Nucleus accumbens (tissue), 56 donors: ENCODE results near the gene NENF.

Source experiments
- DNase-seq, 56 donors: peaks; one replicate each; lab custom pipeline; 2025; lab: John Stamatoyannopoulos, UW

The NENF gene

GRCh38 chr1:212430416-212430815 lies 2.3 kb upstream of the NENF start:
- no peak for DNase-seq

GRCh38 chr1:212430955-212431394 lies 1.7 kb upstream of the NENF start:
- DNase-seq = no peak

GRCh38 chr1:212431644-212432043 lies 1.1 kb upstream of the NENF start:
- no peak for DNase-seq

GRCh38 chr1:212432272-212432660 lies 454 bp upstream of the NENF start:
- DNase-seq = no peak

GRCh38 chr1:212433577-212434462 lies 1.1 kb downstream of the NENF start:
- peak in 9 of 56 donors; percentile 27 to 59 (median 36) for DNase-seq

- DNase-seq = no peak
These were observed 2.3 kb downstream of the NENF start for GRCh38 chr1:212434992-212435391.

GRCh38 chr1:212437179-212437798 lies 4.6 kb downstream of the NENF start:
- peak in 5 of 56 donors; percentile 8 to 41 (median 32) for DNase-seq

GRCh38 chr1:212438831-212439237 lies 6.1 kb downstream of the NENF start:
- no peak for DNase-seq

- DNase-seq = peak in 13 of 56 donors; percentile 9 to 63 (median 38)
These were observed 7.7 kb downstream of the NENF start for GRCh38 chr1:212440419-212440818.

GRCh38 chr1:212442408-212442807 lies 9.7 kb downstream of the NENF start:
- no peak for DNase-seq

- no peak for DNase-seq
These were observed 13.6 kb downstream of the NENF start for GRCh38 chr1:212446333-212446732.

GRCh38 chr1:212447478-212447877 lies 14.8 kb downstream of the NENF start:
- DNase-seq = no peak

GRCh38 chr1:212450331-212450881 lies 17.7 kb downstream of the NENF start:
- peak in 9 of 56 donors; percentile 13 to 44 (median 25) for DNase-seq

GRCh38 chr1:212451416-212452322 lies 18.9 kb downstream of the NENF start:
- DNase-seq = peak in 1 of 56 donors; percentile 5

GRCh38 chr1:212452323-212453155 lies 19.8 kb downstream of the NENF start:
- peak in 18 of 56 donors; percentile 16 to 66 (median 45) for DNase-seq

- no peak for DNase-seq
These were observed 20.6 kb downstream of the NENF start for GRCh38 chr1:212453156-212453857.

- no peak for DNase-seq
These were observed 22.0 kb downstream of the NENF start for GRCh38 chr1:212454741-212455140.

- no peak for DNase-seq
These were observed 22.7 kb downstream of the NENF start for GRCh38 chr1:212455401-212455800.
